ENCODE measurements around the gene SLC26A8.

The SLC26A8 gene

DNA sequence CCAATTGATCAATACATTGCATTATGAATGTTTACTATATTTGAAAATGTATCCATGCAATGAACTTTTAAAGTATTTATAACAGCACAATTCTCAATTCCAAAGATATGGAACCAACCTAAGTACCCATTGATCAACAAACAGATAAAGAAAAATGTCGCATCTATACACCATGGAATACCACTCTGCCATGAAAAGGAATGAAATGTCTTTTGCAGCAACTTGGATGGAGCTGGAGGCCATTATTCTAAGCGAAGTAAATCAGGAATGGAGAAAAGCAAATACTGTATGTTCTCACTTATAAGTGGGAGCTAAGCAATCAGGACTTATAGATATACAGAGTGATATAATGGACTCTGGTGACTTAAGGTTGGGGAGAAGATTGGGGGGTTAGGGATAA lies 126.4 kb downstream of the SLC26A8 start:
- Histone ChIP-seq H4K20me1 (ENCODE audit: insufficient read depth, low read length) (peaks cover 74% of the 10 kb centered on the region; the same call in 1 of the 2 replicates), H3K27me3 (ENCODE audit: insufficient read depth, low read length, poor library complexity) (no peaks in the 10 kb centered on the region), H2AFZ (ENCODE audit: low read depth, low read length) (no peak overlapping the region), H3K4me3 (ENCODE audit: low read depth in 1 of 2, low read length in 2 of 2) (no peak overlapping the region), H3K9me3 (ENCODE audit: insufficient read depth, low read length, severe bottlenecking) (no peaks in the 10 kb centered on the region), H3K4me2 (ENCODE audit: insufficient read depth, low read length) (no peak overlapping the region), H3K27ac (ENCODE audit: low read length) (no peak overlapping the region), H3K4me1 (ENCODE audit: insufficient read depth, low read length) (0 out of 2 replicates have a peak, but pooled peaks cover 2% of the 10 kb centered on the region), H3K9ac (ENCODE audit: low read depth, low read length) (no peak overlapping the region), H3K79me2 (ENCODE audit: insufficient read depth, low read length) (peaks cover 99% of the 10 kb centered on the region), H3K36me3 (ENCODE audit: insufficient read depth, low read length) (peaks cover 65% of the 10 kb centered on the region)
- ATAC-seq (ENCODE audit: insufficient read depth, low read depth) (no peak), DNase-seq (no peak)
- TF ChIP-seq CTCF (IDR thresholded peaks at IDR 0.05; ENCODE audit: borderline replicate concordance, extremely low read depth, low read length, poor library complexity, severe bottlenecking), result no peak
- TF ChIP-seq EZH2 (IDR thresholded peaks at IDR 0.05; ENCODE audit: borderline replicate concordance, low read depth, low read length, severe bottlenecking), result no peak

GRCh38 chr6:35897486-35897885 lies 127.0 kb downstream of the SLC26A8 start:
- Histone ChIP-seq H3K27ac (ENCODE audit: low read length) (no peak overlapping the region), H4K20me1 (ENCODE audit: insufficient read depth, low read length) (peaks cover 69% of the 10 kb centered on the region; the same call in 1 of the 2 replicates), H3K79me2 (ENCODE audit: insufficient read depth, low read length) (peaks cover 98% of the 10 kb centered on the region), H3K9ac (ENCODE audit: low read depth, low read length) (no peak overlapping the region), H3K9me3 (ENCODE audit: insufficient read depth, low read length, severe bottlenecking) (no peaks in the 10 kb centered on the region), H3K4me3 (ENCODE audit: low read depth in 1 of 2, low read length in 2 of 2) (no peak overlapping the region), H2AFZ (ENCODE audit: low read depth, low read length) (no peak overlapping the region), H3K36me3 (ENCODE audit: insufficient read depth, low read length) (peaks cover 61% of the 10 kb centered on the region), H3K27me3 (ENCODE audit: insufficient read depth, low read length, poor library complexity) (no peaks in the 10 kb centered on the region), H3K4me1 (ENCODE audit: insufficient read depth, low read length) (0 out of 2 replicates have a peak, but pooled peaks cover 2% of the 10 kb centered on the region), H3K4me2 (ENCODE audit: insufficient read depth, low read length) (no peak overlapping the region)
- no peak for ATAC-seq (ENCODE audit: insufficient read depth, low read depth)
- TF ChIP-seq CTCF (IDR thresholded peaks at IDR 0.05; ENCODE audit: borderline replicate concordance, extremely low read depth, low read length, poor library complexity, severe bottlenecking) (no peak), EZH2 (IDR thresholded peaks at IDR 0.05; ENCODE audit: borderline replicate concordance, low read depth, low read length, severe bottlenecking) (no peak)
- no peak for DNase-seq

DNA sequence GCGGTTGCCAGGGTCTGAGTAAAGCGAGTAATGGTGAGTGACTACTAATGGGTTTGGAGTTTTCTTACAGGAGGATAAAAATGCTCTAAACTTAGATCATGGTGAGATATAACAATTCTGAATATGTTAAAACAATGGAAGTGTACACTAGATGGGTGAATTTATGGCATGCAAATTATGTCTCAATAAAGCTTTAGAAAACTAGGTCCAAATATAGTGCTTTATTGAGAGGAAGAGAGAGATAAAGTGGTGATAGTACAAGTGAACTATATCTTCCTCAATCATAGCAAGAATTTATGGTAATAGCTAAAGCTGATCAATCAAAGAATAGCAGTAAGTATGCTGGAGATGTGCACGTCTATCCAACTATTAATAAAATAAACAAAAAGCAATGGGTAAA lies 127.4 kb downstream of the SLC26A8 start:
- H3K27me3 ChIP-seq (ENCODE audit: insufficient read depth, low read length, poor library complexity), result no peaks in the 10 kb centered on the region
- peaks cover 65% of the 10 kb centered on the region; the same call in 1 of the 2 replicates for H4K20me1 ChIP-seq (ENCODE audit: insufficient read depth, low read length)
- TF ChIP-seq CTCF (IDR thresholded peaks at IDR 0.05; ENCODE audit: borderline replicate concordance, extremely low read depth, low read length, poor library complexity, severe bottlenecking) (no peak), EZH2 (IDR thresholded peaks at IDR 0.05; ENCODE audit: borderline replicate concordance, low read depth, low read length, severe bottlenecking) (no peak)
- H3K4me3 ChIP-seq (ENCODE audit: low read depth in 1 of 2, low read length in 2 of 2), result no peak overlapping the region
- no peak overlapping the region for H2AFZ ChIP-seq (ENCODE audit: low read depth, low read length)
- DNase-seq (no peak), ATAC-seq (ENCODE audit: insufficient read depth, low read depth) (no peak)
- H3K4me1 ChIP-seq (ENCODE audit: insufficient read depth, low read length), result 0 out of 2 replicates have a peak, but pooled peaks cover 2% of the 10 kb centered on the region
- H3K79me2 ChIP-seq (ENCODE audit: insufficient read depth, low read length), result peaks cover 98% of the 10 kb centered on the region
- no peak overlapping the region for H3K9ac ChIP-seq (ENCODE audit: low read depth, low read length)
- H3K36me3 ChIP-seq (ENCODE audit: insufficient read depth, low read length), result peaks cover 57% of the 10 kb centered on the region
- H3K9me3 ChIP-seq (ENCODE audit: insufficient read depth, low read length, severe bottlenecking), result no peaks in the 10 kb centered on the region
- H3K4me2 ChIP-seq (ENCODE audit: insufficient read depth, low read length), result no peak overlapping the region
- H3K27ac ChIP-seq (ENCODE audit: low read length), result no peak overlapping the region
